PC-3 (cell line): Measurements from ENCODE around the gene WNT10A.

Source experiments
- CTCF ChIP-seq: fragments of 300-600 bp; sonication (generic); conservative IDR thresholded peaks from 2 replicates; pipeline ENCODE4 v1.5.1; 2017; ENCODE audit warnings: antibody characterized with exemption, low read depth, mild to moderate bottlenecking, low read length
- EZH2phosphoT487 ChIP-seq: fragments of 300-600 bp; sonication (generic); IDR thresholded peaks from 2 replicates; pipeline ENCODE4 v1.6.1; 2018; ENCODE audit warnings: mild to moderate bottlenecking, antibody characterized with exemption, low read length, borderline replicate concordance

GRCh38 chr2:218894151-218894879 is 13.7 kb downstream of the WNT10A start:
- TF ChIP-seq CTCF = no peak
- TF ChIP-seq EZH2phosphoT487 = no peak
